Measurements from ENCODE around the gene COG7. TPM values are rescaled to one million over a fixed set of nuclear protein-coding genes. Genes with fewer than 3 reads are reported as not detected.
"Not testable (repeated sequence)": the region's sequence is repeated elsewhere in the genome, so short reads cannot be mapped to it uniquely, and the experiment has no call there.

The COG7 gene
- total RNA-seq, 3 donors from 2014 or later: 25.4 to 40.5 (median 32.6) TPM

GRCh38 chr16:23491490-23492391 is 38.8 kb upstream of the COG7 start:
- H3K9me3 ChIP-seq: no peaks in the 10 kb centered on the region
- no peak overlapping the region for H3K4me3 ChIP-seq
- H3K36me3 ChIP-seq (ENCODE audit: low read depth): peaks cover 6% of the 10 kb centered on the region
- H3K4me1 ChIP-seq (ENCODE audit: low read depth): no peaks in the 10 kb centered on the region
- intact Hi-C loops (cut with DNase I, micrococcal nuclease): no loop called here
- DNase-seq: no peak
- no peak for TF ChIP-seq CTCF (IDR thresholded peaks at IDR 0.05)
- ATAC-seq: no peak

- Histone ChIP-seq H3K4me3 (no peak overlapping the region), H3K9me3 (no peaks in the 10 kb centered on the region), H3K4me1 (ENCODE audit: low read depth) (peaks cover 4% of the 10 kb centered on the region), H3K36me3 (ENCODE audit: low read depth) (no peaks in the 10 kb centered on the region)
- no peak for DNase-seq
- intact Hi-C loops (cut with DNase I, micrococcal nuclease): no loop called here
- no peak for ATAC-seq
- no peak for TF ChIP-seq CTCF (IDR thresholded peaks at IDR 0.05)
These were observed 33.5 kb upstream of the COG7 start for GRCh38 chr16:23486480-23486879.

GRCh38 chr16:23485841-23486240 is 32.9 kb upstream of the COG7 start:
- ATAC-seq: no peak
- no peak for DNase-seq
- no peak overlapping the region for H3K4me3 ChIP-seq
- no peaks in the 10 kb centered on the region for H3K9me3 ChIP-seq
- H3K36me3 ChIP-seq (ENCODE audit: low read depth): no peaks in the 10 kb centered on the region
- intact Hi-C loops (cut with DNase I, micrococcal nuclease): no loop called here
- no peak for TF ChIP-seq CTCF (IDR thresholded peaks at IDR 0.05)
- peaks cover 4% of the 10 kb centered on the region for H3K4me1 ChIP-seq (ENCODE audit: low read depth)

- no peak for TF ChIP-seq CTCF (IDR thresholded peaks at IDR 0.05)
- peaks cover 4% of the 10 kb centered on the region for H3K4me1 ChIP-seq (ENCODE audit: low read depth)
- H3K9me3 ChIP-seq: no peaks in the 10 kb centered on the region
- DNase-seq: no peak
- intact Hi-C loops (cut with DNase I, micrococcal nuclease): no loop called here
- ATAC-seq: peak; percentile 72
- no peak overlapping the region for H3K4me3 ChIP-seq
- no peaks in the 10 kb centered on the region for H3K36me3 ChIP-seq (ENCODE audit: low read depth)
These were observed 32.2 kb upstream of the COG7 start for GRCh38 chr16:23485257-23485614.

- Histone ChIP-seq H3K9me3 (no peaks in the 10 kb centered on the region), H3K36me3 (ENCODE audit: low read depth) (peaks cover 4% of the 10 kb centered on the region), H3K4me3 (no peak overlapping the region), H3K4me1 (ENCODE audit: low read depth) (peaks cover 4% of the 10 kb centered on the region)
- DNase-seq (no peak), ATAC-seq (no peak)
- intact Hi-C loops (cut with DNase I, micrococcal nuclease): no loop called here
- no peak for TF ChIP-seq CTCF (IDR thresholded peaks at IDR 0.05)
These were observed 31.7 kb upstream of the COG7 start for GRCh38 chr16:23484510-23485256.

- H3K4me1 ChIP-seq (ENCODE audit: low read depth); intact Hi-C loops (cut with DNase I, micrococcal nuclease); ATAC-seq; H3K4me3 ChIP-seq; H3K9me3 ChIP-seq; DNase-seq: not testable (repeated sequence)
- H3K36me3 ChIP-seq (ENCODE audit: low read depth): peaks cover 14% of the 10 kb centered on the region
These were observed 30.5 kb upstream of the COG7 start for GRCh38 chr16:23483492-23483891.

Measured in mucosa of descending colon (tissue), 3 donors.